ENCODE data around the gene PDHX.

DNA sequence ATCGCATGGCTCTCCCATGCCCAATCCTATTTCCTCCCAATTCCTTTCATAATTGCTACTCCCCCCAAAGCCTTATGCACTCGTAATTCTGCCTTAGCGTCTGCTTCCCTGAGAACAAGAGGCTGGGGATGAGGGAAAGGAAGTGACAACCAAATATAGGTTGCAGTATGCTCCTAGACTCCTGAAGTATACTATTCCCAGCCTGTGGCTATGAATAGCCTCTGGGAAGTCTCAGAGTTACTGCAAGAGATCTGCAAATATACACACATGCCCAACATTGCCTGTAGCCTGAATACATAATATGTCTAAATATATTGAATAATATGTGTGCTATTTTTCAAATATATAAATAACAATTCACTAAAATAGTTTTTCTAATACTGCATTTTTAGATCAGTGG is 126.5 kb downstream of the PDHX start:
- no peak for TF ChIP-seq REST (IDR thresholded peaks at IDR 0.05; ENCODE audit: insufficient read depth in 1 of 2, low read depth in 2 of 2, low read length in 2 of 2)
- TF ChIP-seq POLR2AphosphoS5 (IDR thresholded peaks at IDR 0.05; ENCODE audit: low read depth, low read length), result no peak
- TF ChIP-seq TAF1 (IDR thresholded peaks at IDR 0.05; ENCODE audit: borderline replicate concordance, insufficient read depth, low read length), result no peak
- no peak for TF ChIP-seq SIN3A (IDR thresholded peaks at IDR 0.05; ENCODE audit: borderline replicate concordance, insufficient read depth, low read length)
